OCI-LY7 (cell line): Measurements from ENCODE around the gene GCNT2. TPM values are rescaled to one million over a fixed set of nuclear protein-coding genes. Genes with fewer than 3 reads are reported as not detected.

ENCODE experiments used
- BruUV-seq: library from RNA; stranded (reverse); fragments of 400-500 nt; replicated peaks from 2 replicates; lab custom pipeline; 2021; lab: Mats Ljungman, UMichigan
- CTCF ChIA-PET: fragments of 300-600 bp; sonication (Branson Sonifier 250); formaldehyde crosslinking; loops from one replicate; lab custom pipeline; 2022; ENCODE audit warnings: antibody characterized with exemption; ENCODE audit not compliant: unreplicated experiment; lab: Charles Lee
- POLR2A ChIA-PET: fragments of 300-600 bp; sonication (Branson Sonifier 250); formaldehyde crosslinking; loops from one replicate; lab custom pipeline; 2022; ENCODE audit warnings: antibody characterized with exemption; lab: Charles Lee
- DNase-seq: peaks from one replicate; pipeline ENCODE4 v3.0.0-alpha.2; 2015; ENCODE audit warnings: low spot score
- H2AFZ ChIP-seq: fragments of 200-600 bp; sonication (generic), shearing (Covaris generic); 2 replicates; pipeline ENCODE4 v1.6.1; 2014; ENCODE audit warnings: mild to moderate bottlenecking, antibody characterized with exemption, low read length, moderate library complexity
- H3K27ac ChIP-seq: fragments of 200-600 bp; sonication (generic); 2 replicates; pipeline ENCODE4 v1.5.1; 2014; ENCODE audit warnings: mixed run types, low read depth, mild to moderate bottlenecking, moderate library complexity, low read length, inconsistent platforms; ENCODE audit not compliant: poor library complexity, severe bottlenecking
- H3K36me3 ChIP-seq: fragments of 200-600 bp; sonication (generic); 2 replicates; pipeline ENCODE4 v1.6.1; 2014; ENCODE audit warnings: mild to moderate bottlenecking, antibody characterized with exemption, low read length, moderate library complexity, mixed read lengths; ENCODE audit not compliant: insufficient read depth
- H3K4me1 ChIP-seq: fragments of 200-600 bp; sonication (generic); 2 replicates; pipeline ENCODE4 v1.5.1; 2014; ENCODE audit warnings: mild to moderate bottlenecking, low read length; ENCODE audit not compliant: insufficient read depth, poor library complexity, severe bottlenecking
- H3K4me2 ChIP-seq: fragments of 200-600 bp; sonication (generic); 2 replicates; pipeline ENCODE4 v1.6.1; 2014; ENCODE audit warnings: mild to moderate bottlenecking, low read length
- H3K4me3 ChIP-seq: fragments of 200-600 bp; sonication (generic); 2 replicates; pipeline ENCODE4 v1.5.1; 2014; ENCODE audit warnings: mild to moderate bottlenecking, low read depth, low read length; ENCODE audit not compliant: poor library complexity, severe bottlenecking
- H3K79me2 ChIP-seq: fragments of 200-600 bp; sonication (generic); 2 replicates; pipeline ENCODE4 v1.6.1; 2016; ENCODE audit warnings: low read depth, mild to moderate bottlenecking, low read length, moderate library complexity, mixed read lengths; ENCODE audit not compliant: insufficient read depth
- H3K9me2 ChIP-seq: fragments of 200-600 bp; sonication (generic); 2 replicates; pipeline ENCODE4 v1.6.1; 2016; ENCODE audit warnings: mild to moderate bottlenecking, low read length, mixed read lengths; ENCODE audit not compliant: insufficient read depth
- H3K9me3 ChIP-seq: fragments of 200-600 bp; sonication (generic); 2 replicates; pipeline ENCODE4 v1.6.1; 2014; ENCODE audit warnings: mild to moderate bottlenecking, mixed run types, low read length, mixed read lengths
- H4K20me1 ChIP-seq: fragments of 200-600 bp; sonication (generic); 2 replicates; pipeline ENCODE4 v1.6.1; 2014; ENCODE audit warnings: mild to moderate bottlenecking, antibody characterized with exemption, low read length, moderate library complexity, mixed read lengths; ENCODE audit not compliant: insufficient read depth
- CTCF ChIP-seq: fragments of 200-600 bp; sonication (generic); conservative IDR thresholded peaks from 2 replicates; pipeline ENCODE4 v1.5.1; 2014; ENCODE audit warnings: mild to moderate bottlenecking, antibody characterized with exemption, low read length, moderate library complexity, mixed read lengths
- EZH2phosphoT487 ChIP-seq: fragments of 200-600 bp; sonication (generic); IDR thresholded peaks from 2 replicates; pipeline ENCODE4 v1.6.1; 2018; ENCODE audit warnings: low read depth, borderline replicate concordance, mild to moderate bottlenecking, mixed run types, antibody characterized with exemption, low read length, moderate library complexity, mixed read lengths
- intact Hi-C: fragments of 100-400 bp; cut with micrococcal nuclease; formaldehyde crosslinking; loops from one replicate; pipeline ENCODE4 v1.10.0; 2022; ENCODE audit not compliant: unreplicated experiment
- total RNA-seq, 2 experiments: library from RNA; depleted of rRNA in 1 of 2; stranded (reverse); fragments of >200 nt in 1 of 2; shearing (Covaris generic) in 1 of 2; gene quantifications; 2 replicates each; pipeline ENCODE4 v1.2.3, GENCODE V29; 2014 to 2022

GCNT2 gene
- total RNA-seq, 2 experiments from 2014 or later = 17.4 to 25.2 TPM

GRCh38 chr6:10507715-10508114 lies 13.4 kb upstream of the GCNT2 start:
- H3K9me3 ChIP-seq = no peaks in the 10 kb centered on the region
- no peaks in the 10 kb centered on the region for H3K36me3 ChIP-seq
- intact Hi-C loops = no loop called here

GRCh38 chr6:10510592-10511367 lies 10.4 kb upstream of the GCNT2 start:
- H2AFZ ChIP-seq = peak overlapping the region; percentile 87
- CTCF ChIA-PET = interaction anchor here (0.8 to 1.1 kb wide), 4 partner anchors 10 to 291 kb away, joined by 3 to 4 read pairs (median 3); partner anchors contain the start of gene GCNT2

More at GRCh38 chr6:10507715-10508114, 13.4 kb upstream of the GCNT2 start:
- Histone ChIP-seq H4K20me1 (no peaks in the 10 kb centered on the region), H3K79me2 (no peaks in the 10 kb centered on the region), H3K4me3 (no peak overlapping the region), H3K4me1 (peaks cover 17% of the 10 kb centered on the region), H3K4me2 (no peak overlapping the region), H3K27ac (no peak overlapping the region), H3K9me2 (no peaks in the 10 kb centered on the region), H2AFZ (no peak overlapping the region)
- TF ChIP-seq EZH2phosphoT487 (no peak), CTCF (no peak)
- POLR2A ChIA-PET = interaction anchor here (0.5 to 1.3 kb wide), 4 partner anchors 29 to 892 kb away, joined by 3 to 6 read pairs (median 5); no protein-coding TSS in a partner anchor
- CTCF ChIA-PET = no interaction called here
- BruUV-seq = no TSS peak
- DNase-seq = no peak

More at GRCh38 chr6:10510592-10511367, 10.4 kb upstream of the GCNT2 start:
- Histone ChIP-seq H4K20me1 (no peaks in the 10 kb centered on the region), H3K79me2 (no peaks in the 10 kb centered on the region), H3K36me3 (no peaks in the 10 kb centered on the region), H3K9me3 (no peaks in the 10 kb centered on the region), H3K4me1 (peaks cover 17% of the 10 kb centered on the region), H3K9me2 (no peaks in the 10 kb centered on the region), H3K4me3 (peak overlapping the region; percentile 11), H3K27ac (no peak overlapping the region), H3K4me2 (peak overlapping the region; percentile 52)
- TF ChIP-seq CTCF (peak; percentile 96), EZH2phosphoT487 (no peak)
- intact Hi-C loops = loop anchor here (1.0 to 5.0 kb wide), 3 partner anchors 185 to 291 kb away; partner anchors contain the start of gene TMEM14B
- POLR2A ChIA-PET = interaction anchor here (0.5 to 2.8 kb wide), 15 partner anchors 18 to 292 kb away, joined by 3 to 11 read pairs (median 3); partner anchors contain the start of genes C6orf52, PAK1IP1 and TMEM14C
- no TSS peak for BruUV-seq
- peak; percentile 82 for DNase-seq
